WI38 (cell line): ENCODE data around the gene DDTL.

Experiments
- H3K4me3 ChIP-seq: 2 replicates; pipeline ENCODE4 v1.5.1; 2011; ENCODE audit warnings: low read depth, mild to moderate bottlenecking, control low read depth, low read length
- CTCF ChIP-seq: IDR thresholded peaks from 2 replicates; pipeline ENCODE4 v1.5.1; 2012; ENCODE audit warnings: low read depth, mild to moderate bottlenecking, control low read depth, low read length

DDTL gene

GRCh38 chr22:24002851-24003250 lies 36.2 kb downstream of the DDTL start:
- TF ChIP-seq CTCF, result no peak

GRCh38 chr22:24003887-24004286 lies 37.2 kb downstream of the DDTL start:
- TF ChIP-seq CTCF, result no peak
- H3K4me3 ChIP-seq, result no peak overlapping the region

More at GRCh38 chr22:24002851-24003250, 36.2 kb downstream of the DDTL start:
- H3K4me3 ChIP-seq, result no peak overlapping the region

- H3K4me3 ChIP-seq, result no peak within 1 kb of the TSS
- TF ChIP-seq CTCF, result no peak
Observed at GRCh38 chr22:24005201-24005600, 38.5 kb downstream of the DDTL start, which contains the start of gene GSTT4. GSTT4 (minus strand) TSS chr22:24005453; CDS start chr22:24005356, 97 bp downstream.

GRCh38 chr22:24006207-24006913 lies 39.7 kb downstream of the DDTL start:
- no peak overlapping the region for H3K4me3 ChIP-seq
- no peak for TF ChIP-seq CTCF

GRCh38 chr22:24006914-24007214 lies 40.2 kb downstream of the DDTL start:
- no peak overlapping the region for H3K4me3 ChIP-seq
- TF ChIP-seq CTCF, result no peak

GRCh38 chr22:24007253-24008021 lies 40.7 kb downstream of the DDTL start:
- no peak overlapping the region for H3K4me3 ChIP-seq
- TF ChIP-seq CTCF, result no peak

GRCh38 chr22:24008022-24008283 lies 41.3 kb downstream of the DDTL start:
- no peak for TF ChIP-seq CTCF
- no peak overlapping the region for H3K4me3 ChIP-seq
